ENCODE measurements around the gene ANKRD11.

Gene ANKRD11

DNA sequence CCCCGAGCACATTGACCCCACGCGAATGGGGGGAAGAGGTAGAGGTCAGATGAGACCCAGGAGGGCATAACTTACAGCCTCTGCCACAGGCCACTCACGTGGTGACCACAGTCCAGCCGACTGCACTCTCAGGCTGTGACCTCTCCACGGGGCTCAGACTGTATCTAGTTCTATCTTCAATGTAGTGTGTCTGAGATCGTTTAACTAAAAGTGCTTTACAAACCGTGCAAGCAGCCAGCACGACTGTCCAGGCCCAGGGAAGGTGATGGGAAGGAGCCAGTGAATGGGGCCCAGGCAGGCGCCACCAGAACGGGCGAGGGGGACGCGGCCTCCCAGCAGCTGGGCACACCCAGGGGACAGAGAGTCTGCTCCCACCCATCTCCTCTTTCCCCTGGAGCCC, 108.6 kb downstream of the ANKRD11 start:
- no peak for DNase-seq (ENCODE audit: low read depth)

DNA sequence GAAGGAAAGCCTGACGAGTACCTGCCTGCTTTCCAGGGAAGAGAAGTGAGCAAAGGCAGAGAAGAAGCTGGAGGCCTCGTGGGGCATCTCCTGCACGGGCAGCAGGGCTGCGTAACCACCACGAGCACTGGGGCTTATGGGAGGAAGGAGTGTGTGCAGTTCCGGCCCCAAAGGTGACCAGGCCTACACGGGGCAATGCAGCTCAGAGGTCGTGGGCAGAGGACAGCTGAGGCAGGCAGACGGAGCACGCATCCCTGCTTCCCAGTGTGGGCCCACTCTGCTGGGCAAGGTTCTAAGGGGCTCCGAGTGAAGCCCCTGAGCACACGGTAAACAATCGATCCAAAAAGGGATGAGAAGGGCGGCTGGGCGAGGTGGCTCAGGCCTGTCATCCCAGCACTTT, 109.7 kb downstream of the ANKRD11 start:
- no peak for DNase-seq (ENCODE audit: low read depth)

DNA sequence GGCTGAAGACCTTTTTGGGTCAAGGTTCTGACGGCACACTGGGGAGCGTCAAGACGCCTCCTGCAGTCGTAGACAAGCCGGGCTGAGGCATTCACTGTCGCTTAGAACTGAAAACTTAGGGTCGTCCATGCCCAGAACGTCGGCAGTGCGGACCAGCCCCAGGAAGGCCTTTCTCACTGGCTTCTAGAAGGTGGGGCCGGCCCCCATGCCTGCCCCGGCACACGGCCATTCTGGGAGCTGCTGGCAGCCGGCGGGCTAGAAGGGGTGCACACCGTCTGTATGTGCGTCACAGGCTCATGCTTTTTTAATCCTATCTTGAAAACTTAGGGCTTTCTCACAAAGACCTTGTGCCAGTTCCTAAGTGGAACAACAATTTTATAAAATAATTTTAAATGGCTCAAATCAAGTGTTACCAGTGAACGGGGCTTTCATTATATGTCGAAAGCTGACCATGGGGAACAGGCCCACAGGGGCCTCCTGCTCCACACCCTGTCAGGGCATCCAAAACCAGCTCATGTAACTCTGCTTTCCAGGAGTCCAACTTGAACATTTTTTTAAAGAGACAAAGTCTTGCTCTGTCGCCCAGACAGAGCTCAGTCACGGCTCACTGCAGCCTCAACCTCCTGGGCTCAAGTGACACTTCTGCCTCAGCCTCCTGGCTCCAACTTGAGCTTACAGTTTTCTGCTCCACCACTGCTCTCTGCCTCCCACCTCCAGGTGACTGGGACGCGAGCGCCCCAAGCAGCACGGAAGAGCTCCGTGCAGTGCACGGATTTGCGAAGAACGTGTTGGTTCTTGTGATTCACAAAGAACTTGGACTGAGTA, 111.2 kb downstream of the ANKRD11 start:
- no peak for DNase-seq (ENCODE audit: low read depth)

DNA sequence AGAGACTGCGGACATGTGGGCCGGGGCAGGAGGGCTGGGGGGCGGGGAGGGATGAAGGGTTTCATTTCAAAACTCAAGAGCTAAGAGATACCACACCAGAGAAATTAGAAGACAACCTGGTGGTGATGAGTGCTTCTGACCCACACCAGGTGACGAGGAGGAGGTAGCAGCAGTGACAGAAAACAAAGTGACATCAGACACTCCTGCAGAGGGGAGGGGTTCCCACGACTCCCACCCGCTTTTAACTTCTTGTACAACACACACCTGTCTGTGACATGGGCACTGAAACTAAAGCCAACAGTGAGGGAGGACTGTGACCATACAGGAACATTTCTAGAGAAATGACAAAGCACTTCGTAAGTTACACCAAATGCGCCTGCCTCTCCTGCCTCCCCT, 112.9 kb downstream of the ANKRD11 start:
- DNase-seq (ENCODE audit: low read depth): no peak

DNA sequence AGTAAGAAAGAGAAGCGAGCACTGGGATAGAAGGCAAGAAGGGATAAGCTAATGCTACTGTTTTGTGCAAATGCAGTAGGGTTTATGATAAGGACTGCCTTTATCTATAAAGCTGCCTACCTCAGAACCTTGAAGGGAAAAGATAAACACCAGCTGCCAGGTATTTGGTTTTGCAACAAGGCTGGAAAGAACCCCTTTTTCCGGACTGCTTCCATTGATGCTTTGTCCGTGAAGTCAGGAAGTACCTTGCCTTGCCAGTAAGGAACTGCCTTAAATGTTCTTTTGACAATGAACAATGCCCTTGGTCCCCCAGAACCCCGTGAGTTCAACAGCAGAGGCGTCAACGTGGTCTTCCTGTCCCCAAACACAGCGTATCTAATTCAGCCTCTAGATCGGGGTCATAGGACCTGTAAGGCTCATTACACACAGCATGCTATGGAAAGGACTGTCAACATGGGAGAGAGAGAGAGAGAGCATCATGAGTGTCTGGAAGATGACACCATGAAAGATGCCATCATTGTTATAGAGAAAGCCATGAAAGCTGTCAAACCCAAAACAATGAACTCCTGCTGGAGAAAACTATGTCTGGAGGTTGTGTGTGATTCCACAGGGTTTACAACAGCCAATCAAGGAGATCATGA, 113.4 kb downstream of the ANKRD11 start:
- DNase-seq (ENCODE audit: low read depth): no peak

DNA sequence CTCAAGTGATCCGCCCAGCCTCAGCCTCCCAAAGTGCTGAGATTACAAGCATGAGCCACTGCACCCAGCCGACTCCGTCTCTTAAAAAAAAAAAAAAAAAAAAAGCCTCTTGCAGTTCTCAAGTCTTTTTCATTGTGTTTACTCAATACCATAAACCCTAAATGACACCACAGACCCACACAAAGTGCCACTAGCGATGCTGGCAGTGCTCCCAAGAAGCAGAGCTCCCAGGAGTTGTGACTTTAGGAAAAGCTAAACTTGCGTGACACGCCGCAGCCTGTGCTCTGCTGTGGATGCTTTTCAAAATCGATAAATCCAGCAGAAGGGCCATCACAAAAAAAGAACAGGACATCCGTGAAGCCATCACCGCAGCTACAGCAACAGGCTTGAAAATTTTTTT, 114.7 kb downstream of the ANKRD11 start:
- DNase-seq (ENCODE audit: low read depth): no peak

DNA sequence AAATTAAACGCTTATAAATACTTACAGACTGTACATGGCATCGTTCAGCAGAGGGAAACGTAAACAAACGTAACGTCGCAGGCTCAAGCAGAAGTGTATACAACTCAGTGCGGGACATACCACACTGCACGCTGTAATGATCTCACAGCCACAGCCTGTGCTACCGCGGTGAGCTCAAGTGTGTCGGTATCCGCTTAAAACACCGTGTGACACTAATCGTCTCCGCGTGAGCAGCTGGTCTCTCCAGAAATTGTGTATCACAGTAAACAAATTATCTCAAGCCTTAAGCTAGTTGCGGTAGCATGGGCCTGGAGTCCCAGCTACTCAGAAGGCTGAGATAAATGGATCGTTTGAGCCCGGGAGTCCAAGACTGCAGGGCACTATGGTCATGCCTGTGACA, 115.3 kb downstream of the ANKRD11 start:
- DNase-seq (ENCODE audit: low read depth): no peak

DNA sequence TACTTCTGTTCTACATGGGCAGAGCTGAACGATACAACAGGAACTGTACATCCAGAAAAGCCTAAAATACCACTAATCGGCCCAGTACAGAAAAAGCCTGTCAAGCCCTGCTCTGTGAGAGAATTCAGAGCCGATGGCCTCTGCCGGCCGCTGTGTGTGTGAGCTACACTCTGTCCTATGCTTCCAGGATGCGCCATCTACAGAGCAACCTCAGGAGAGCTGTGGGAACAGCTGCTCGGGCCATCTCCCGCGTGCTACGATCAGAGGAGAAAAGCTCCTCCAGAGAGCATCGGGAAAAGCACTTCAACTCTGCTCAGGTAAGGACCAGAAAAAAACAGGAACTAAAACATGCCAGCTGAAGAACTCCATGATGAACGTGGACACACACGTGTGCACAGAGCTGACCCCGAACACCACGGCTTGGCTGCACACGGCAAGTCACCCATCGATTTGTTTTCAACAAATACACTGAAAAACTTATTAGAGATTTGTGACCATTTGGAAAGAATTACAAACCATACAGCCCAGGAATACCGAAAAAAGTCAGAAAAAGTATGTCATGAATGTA, 115.9 kb downstream of the ANKRD11 start:
- no peak for DNase-seq (ENCODE audit: low read depth)

DNA sequence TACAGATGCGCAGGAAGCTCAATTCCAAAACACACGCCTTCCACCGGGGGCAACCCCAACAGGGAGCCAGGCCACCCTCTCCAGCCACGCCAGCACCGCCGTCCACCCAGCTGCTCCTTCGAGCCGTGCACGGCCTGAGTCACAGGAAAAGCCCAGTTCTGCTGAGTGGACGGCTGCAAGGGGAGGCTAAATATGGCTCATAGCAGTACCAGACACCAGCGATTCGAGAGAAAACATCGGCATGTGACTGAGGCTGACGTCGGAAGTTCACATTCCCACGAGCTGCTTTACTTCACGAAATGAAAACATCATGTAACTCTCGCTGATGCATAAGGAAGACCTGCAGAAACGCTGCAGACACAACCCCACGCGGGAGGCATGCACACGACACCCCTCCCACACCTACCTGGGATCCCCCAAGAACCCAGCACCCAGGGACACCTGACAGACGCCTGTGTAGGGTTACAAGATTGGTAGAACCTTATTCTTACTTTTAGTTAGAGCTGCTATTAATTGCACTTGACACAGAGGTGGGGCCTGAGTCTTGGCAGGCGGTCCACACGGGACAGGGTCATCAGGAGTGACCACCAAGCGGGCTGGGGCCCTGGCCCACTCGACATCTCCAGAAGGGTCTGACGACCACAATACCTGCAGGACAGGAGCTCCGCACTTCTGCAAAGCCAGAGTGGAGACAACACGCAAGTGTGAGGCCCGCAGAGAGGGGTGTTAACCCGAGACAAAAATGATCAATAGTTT, 116.8 kb downstream of the ANKRD11 start:
- DNase-seq (ENCODE audit: low read depth): no peak

DNA sequence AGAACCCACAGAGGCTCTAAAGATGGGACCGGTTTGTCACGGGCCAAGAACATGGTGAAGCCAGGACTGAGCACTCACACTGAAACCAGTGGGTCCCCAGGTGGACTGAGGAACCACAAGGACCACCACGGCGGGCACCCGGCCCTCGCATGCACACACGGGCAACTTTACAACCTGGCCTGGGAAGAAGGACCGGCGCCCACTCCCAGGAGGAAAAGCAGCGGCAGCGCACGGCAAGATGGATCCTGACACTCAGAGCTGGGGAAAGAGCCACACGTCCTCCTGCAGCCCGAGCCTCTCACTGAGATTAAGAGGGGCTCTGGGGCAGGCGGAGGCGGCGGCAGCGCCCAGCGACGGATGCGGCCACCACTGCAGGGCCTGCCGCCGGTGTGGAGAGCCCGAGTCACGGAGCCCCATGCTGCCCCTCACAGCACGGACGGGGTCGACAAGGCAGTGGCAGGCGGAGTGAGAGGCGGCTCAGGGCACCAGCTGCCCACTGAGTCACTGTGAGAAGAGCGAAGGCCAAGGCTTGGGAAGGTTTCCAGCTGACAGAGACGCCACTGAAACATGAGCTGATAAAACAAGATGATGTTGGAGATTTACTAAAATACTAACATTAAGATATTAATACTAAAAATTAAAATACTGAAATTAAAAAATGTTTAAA, 118.3 kb downstream of the ANKRD11 start:
- no peak for DNase-seq (ENCODE audit: low read depth)

DNA sequence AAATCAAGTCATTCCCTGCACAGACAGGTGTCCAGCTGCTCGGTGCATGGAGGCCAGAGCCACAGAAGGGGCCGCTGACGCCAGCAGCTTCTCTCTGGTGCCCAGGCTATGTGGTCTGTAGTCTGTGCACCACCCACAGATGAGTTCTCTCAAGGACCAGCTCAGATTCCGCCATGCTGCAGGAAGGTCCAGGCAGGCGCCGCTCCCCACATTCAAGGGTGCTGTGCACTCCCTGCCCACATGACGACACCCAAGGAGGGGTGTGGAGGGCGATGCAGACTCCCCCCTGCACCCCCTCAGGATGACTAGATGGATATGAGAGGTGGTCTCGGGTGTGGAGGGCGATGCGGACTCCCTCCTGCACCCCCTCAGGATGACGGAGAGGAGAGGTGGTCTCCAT, 119.0 kb downstream of the ANKRD11 start:
- no peak for DNase-seq (ENCODE audit: low read depth)

DNA sequence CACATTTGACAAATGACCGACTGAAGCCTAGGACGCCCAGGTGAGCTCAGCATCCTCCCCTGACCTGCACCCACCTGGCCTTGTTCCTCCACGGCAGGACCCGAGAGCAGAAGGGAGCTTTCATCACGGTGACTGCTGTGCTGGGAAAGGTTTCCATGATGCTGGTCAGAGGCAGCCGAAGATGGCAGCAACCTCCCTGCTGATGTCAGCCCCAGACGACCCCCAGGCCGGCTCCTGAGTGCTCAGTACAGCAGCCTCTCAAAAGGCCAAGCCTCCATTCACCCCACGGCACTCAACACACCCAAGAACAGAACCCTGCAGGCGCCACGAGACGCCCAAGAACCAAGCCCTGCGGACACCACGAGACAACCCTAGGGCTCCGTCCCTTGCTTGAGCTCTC, 119.8 kb downstream of the ANKRD11 start:
- no peak for DNase-seq (ENCODE audit: low read depth)

DNA sequence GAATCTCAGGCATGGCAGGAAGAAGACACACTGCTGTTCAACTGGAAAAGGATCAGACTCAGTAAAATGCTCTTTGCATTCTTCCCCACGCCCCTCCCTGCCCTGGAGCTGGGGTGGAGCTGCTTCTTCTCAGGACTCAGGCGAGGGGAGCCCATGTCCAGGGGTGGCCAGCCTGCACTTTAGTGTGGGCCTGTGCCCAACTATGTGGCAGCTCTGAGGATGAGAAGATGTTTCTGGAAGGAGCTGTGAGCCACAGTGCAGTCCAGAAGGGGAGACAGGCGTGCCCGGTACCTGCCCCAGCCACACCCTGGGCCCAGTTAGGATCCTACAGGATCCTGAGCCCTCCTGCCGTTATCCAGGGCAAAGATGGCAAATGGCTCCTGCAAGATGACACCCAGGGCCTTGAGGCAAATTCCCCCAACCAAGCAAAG, 120.3 kb downstream of the ANKRD11 start:
- no peak for DNase-seq (ENCODE audit: low read depth)

DNA sequence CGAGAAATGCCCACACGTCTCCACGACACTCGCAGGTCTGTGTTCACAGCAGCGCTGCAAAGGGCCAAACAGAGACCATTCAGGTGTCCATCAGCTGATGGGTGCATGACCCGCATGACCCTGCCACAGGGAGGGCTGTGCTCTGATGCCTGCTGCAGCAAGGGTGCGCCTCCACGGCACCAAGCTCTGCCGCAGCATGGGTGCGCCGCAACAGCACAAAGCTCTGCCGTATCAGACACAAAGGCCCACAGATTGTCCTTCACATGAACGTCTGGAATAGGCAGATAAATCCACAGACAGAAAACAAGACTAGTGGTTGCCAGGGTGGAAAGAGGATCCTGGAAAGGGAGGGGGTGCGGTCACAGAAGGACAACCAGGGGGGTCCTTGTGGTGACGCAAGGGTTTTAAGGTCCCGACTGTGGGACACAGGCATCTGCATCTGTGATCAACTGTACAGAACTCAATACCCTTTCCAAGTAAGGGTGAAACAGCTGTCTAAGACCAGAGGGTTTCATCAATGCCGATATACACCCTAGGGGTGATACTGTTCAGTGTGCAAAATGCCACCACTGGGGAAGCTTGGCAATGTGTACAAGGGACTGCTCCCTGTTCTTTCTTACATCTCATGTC, 121.0 kb downstream of the ANKRD11 start:
- no peak for DNase-seq (ENCODE audit: low read depth)

DNA sequence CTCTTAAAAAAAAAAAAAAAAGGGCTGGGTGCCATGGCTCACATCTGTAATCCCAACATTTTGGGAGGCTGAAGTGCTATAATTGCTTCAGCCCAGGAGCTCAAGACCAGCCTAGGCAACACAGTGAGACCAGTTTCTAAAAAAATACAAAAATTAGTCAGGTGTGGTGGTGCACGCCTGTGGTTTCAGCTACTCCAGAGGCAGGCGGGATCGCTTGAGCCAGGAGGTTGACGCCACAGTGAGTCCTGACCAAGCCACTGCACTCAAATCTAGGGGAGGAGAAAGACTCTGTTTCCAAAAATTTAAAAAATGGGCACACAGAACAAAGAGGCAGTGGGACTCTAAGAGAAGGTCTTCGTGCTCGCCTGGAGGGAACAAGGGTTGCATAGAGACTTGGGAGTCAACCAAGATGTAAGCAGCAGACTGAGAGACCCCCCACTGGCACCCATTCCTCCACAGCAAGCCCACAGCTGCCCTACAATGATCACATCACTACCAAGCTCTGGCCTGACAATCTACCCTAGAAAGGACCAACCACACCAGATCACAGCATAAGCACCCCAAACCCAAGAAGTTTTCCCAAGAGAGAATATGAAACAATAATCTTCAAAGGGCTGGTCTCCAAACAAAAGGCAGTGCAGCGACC, 121.6 kb downstream of the ANKRD11 start:
- DNase-seq (ENCODE audit: low read depth): no peak

DNA sequence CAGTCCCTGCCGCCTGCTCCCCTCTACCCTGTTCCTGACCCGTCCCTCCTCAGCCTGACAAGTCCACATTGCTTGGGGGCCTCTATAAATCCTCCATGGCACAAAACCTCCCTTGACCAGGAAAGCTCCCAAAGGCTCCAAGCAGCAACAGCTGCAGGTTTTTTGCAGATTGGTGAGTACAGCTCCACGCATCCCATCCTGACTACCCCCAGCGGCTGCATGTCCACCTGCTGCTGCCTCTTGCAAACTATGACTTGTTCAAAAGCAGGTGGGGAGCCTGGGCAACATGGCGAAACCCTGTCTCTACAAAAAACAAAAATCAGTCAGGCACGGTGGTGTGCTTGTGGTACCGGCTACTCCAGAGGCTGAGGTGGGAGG, 122.8 kb downstream of the ANKRD11 start:
- no peak for DNase-seq (ENCODE audit: low read depth)

DNA sequence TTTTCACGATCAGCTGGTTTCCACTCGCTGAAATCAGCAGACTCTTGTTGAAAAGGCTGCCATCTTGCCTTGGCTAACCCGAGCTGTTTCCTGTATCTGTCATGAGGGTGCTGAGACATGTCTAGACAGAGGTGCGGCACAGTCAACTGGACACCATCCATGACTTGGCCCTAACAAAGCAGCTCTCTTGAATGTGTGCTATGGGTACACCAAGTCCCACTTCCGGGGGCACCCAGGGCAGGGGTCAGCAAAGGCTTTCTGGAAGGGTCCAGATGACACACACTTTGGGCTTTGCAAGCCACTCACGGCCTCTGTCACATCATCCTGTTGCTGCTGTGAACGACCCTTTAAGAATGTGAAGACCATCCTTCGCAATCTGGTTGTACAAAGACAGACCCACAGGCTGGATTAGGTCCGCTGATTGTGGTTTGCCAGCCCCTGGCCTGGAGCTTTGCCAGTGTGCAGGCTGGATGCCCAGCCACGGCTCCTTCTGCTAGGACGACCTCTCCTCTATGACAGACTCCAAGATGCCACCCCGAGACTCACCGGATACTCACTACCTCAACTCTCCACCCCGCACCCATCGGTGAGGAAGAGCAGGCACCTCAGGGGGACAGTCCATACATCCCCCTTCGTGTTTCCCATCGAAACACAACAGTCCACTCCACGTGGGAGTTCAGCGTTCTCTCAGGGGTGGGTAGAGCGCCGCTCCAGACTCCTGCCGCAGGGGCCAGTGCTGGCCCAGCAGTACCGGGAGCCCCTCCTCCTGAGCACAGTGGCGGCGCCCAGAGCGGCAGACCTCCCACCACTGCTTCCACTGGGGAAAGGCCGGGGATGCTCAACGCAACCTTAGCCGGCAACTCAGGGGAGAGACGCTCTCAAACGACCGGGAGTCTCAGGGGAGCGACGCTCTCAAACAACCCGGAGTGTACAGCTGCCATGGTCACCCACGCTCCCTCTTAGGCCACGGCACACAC, 123.5 kb downstream of the ANKRD11 start:
- no peak for DNase-seq (ENCODE audit: low read depth)

DNA sequence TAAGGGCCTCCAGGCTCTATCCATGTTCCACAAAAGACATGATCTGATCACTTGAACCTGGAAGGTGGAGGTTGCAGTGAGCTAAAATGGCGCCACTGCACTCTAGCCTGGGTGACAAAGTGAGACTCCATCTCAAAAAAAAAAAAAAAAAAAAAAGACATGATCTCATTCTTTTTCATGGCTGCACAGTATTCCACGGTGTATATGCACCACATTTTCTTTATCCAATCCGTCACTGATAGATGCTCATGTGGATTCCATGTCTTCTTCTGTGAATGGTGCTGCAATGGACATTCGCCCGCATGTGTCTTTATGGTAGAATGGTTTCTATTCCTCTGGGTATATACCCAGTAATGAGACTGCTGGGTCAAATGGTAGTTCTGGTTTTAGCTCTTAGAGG, 124.4 kb downstream of the ANKRD11 start:
- DNase-seq (ENCODE audit: low read depth): no peak

DNA sequence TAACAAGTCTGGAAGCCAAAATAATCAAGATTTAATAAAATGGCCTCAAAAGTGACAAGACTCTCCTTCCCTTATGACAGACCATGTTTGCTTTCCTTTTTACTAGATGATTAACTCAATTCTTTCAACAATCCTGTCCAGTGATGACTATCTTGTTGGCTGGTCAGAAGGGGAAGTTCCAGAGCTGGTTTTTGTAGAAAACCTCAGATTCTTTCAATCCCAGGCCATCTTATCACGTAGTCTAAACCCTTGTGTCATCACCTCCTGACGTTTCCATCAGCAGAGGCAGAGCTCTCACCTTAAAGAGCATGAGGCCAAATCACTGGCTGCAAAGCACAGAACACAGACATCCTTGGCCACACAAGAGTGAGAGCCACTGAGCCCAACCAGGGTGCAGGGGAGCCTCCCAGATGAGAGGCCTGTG, 125.3 kb downstream of the ANKRD11 start:
- DNase-seq (ENCODE audit: low read depth): no peak

DNA sequence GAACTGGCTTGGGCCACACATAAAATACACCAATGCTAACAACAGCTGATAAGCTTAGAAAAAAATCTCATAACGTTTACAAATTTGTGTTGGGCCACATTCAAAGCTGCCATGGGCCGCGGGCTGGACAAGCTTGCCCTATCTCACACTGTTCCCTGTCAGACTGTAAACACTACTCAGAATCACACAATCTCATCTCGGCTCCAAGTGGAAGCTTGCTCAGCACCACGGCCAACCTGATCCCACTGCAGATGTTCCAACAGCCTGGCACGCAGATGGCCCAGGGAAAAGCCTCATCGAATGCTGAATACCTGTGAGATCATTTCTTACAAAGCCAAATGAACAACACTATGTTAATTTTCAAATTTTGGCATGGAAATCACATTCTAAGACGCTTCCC, 125.8 kb downstream of the ANKRD11 start:
- DNase-seq (ENCODE audit: low read depth): no peak
